ENCODE results near the gene NID2. TPM values are rescaled to one million over a fixed set of nuclear protein-coding genes. Genes with fewer than 3 reads are reported as not detected.

NID2 gene
- total and polyA plus RNA-seq, 4 donors, result 2.3 to 23.3 (median 10.1) TPM

GRCh38 chr14:52081964-52082363 is 13.1 kb upstream of the NID2 start:
- TF ChIP-seq REST (IDR thresholded peaks at IDR 0.05) (no peak), MAX (IDR thresholded peaks at IDR 0.05) (no peak), ZBTB33 (IDR thresholded peaks at IDR 0.05) (no peak), SP1 (IDR thresholded peaks at IDR 0.05) (no peak), FOXA1 (IDR thresholded peaks at IDR 0.05) (no peak), TAF1 (conservative IDR thresholded peaks at IDR 0.05) (no peak), CTCF (IDR thresholded peaks at IDR 0.05; ENCODE audit: low read depth, low read length, missing input control) (no peak), HNF4A (conservative IDR thresholded peaks at IDR 0.05) (no peak), RXRA (IDR thresholded peaks at IDR 0.05) (no peak), NR2F2 (IDR thresholded peaks at IDR 0.05) (no peak), ATF3 (IDR thresholded peaks at IDR 0.05) (no peak), JUND (IDR thresholded peaks at IDR 0.05) (no peak), YY1 (IDR thresholded peaks at IDR 0.05) (no peak), RAD21 (IDR thresholded peaks at IDR 0.05) (no peak), EGR1 (IDR thresholded peaks at IDR 0.05; ENCODE audit: low read depth in 2 of 2) (no peak), GABPA (IDR thresholded peaks at IDR 0.05 in 1 of 2, conservative IDR thresholded peaks at IDR 0.05 in 1 of 2) (no peak), FOXA2 (IDR thresholded peaks at IDR 0.05) (no peak), HNF4G (IDR thresholded peaks at IDR 0.05) (no peak)
- Histone ChIP-seq H3K9me3 (ENCODE audit: control insufficient read depth in 4 of 4, low read length in 3 of 4) (peaks cover 0 to 5% (median 4%) of the 10 kb centered on the region in 4 donors), H3K27ac (ENCODE audit: low read depth in 1 of 2, low read length in 2 of 2) (no peak overlapping the region), H3K36me3 (ENCODE audit: control insufficient read depth in 4 of 4, insufficient read depth in 3 of 4, low read depth in 1 of 4, low read length in 3 of 4) (no peaks in the 10 kb centered on the region), H3K9ac (ENCODE audit: low read depth in 1 of 2, low read length in 2 of 2) (no peak overlapping the region), H3K4me1 (ENCODE audit: control insufficient read depth in 4 of 4, insufficient read depth in 4 of 4, low read length in 3 of 4) (no peaks in the 10 kb centered on the region), H3K27me3 (ENCODE audit: control insufficient read depth in 4 of 4, insufficient read depth in 4 of 4, low read length in 3 of 4) (peaks cover 0 to 3% (median 0%) of the 10 kb centered on the region in 4 donors), H3K4me3 (ENCODE audit: low read depth in 1 of 3, low read length in 3 of 3) (no peak overlapping the region)
- 77% methylated on average over 3 of the region's 3 CpGs for WGBS
- DNase-seq (ENCODE audit: low spot score), result no peak

Data from liver (tissue), 9 donors.